Erythroblast (primary cell): ENCODE data around the gene GPHN.
A peak's percentile ranks its signal among the peaks of the same experiment; 100 is the strongest.
"Not testable (repeated sequence)": the region's sequence is repeated elsewhere in the genome, so short reads cannot be mapped to it uniquely, and the experiment has no call there.

ENCODE experiments used
- DNase-seq, 2 experiments: peaks; one replicate each; lab custom pipeline; 2025; lab: John Stamatoyannopoulos, UW
- GATA1 ChIP-seq: IDR thresholded peaks from 2 replicates; pipeline ENCODE4 v1.6.1; 2011; ENCODE audit warnings: low read depth, mild to moderate bottlenecking, control low read depth, low read length, moderate library complexity
- POLR2A ChIP-seq: IDR thresholded peaks from 2 replicates; pipeline ENCODE4 v1.6.1; 2011; ENCODE audit warnings: mild to moderate bottlenecking, low read length

Gene GPHN

DNA sequence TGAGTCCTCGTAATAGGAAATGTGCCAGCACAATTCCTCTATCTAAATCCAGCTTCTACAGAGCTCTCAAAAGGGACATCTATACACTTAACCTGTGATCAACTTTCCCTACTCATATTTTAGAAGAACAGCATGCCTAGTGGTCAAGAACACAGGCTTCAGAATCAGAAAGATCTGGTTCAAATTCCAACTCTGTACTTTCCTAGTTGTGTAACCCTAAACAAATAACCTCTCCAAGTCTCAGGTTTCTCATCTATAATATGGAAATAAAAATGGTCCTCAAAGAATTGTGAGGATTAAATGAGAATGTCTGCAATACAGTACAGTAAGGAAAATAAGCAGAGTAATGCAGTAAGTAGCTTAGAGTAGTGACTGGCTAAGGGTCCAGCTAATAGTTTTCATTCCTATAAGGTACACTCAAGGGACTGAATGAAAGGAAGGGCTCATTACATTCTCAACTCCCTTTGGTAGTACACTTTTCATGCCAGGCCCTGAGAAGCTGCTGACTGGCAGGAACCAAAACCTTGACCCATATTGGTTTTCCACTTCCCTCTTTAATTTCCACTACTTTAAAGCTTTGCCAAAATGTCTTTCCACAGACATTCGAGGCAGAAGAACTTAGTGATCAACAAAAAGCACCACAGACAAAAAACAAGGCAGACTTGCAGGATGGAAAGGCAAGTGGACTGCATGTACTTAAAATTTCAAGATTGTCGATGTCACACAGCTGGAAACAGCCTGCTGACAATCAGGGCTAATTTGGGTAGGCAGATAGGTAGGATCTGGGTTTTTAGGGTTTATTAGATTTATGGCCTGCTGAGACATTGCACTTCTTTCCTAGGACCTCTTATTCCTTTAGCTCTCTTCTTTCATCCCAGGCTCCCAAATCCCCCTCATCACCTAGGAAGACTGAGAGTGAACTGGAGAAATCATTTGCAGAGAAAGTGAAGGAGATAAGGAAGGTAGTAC lies 17.5 kb upstream of the GPHN start:
- DNase-seq = no peak
- no peak for TF ChIP-seq GATA1
- TF ChIP-seq POLR2A = no peak

GRCh38 chr14:66493750-66494149 lies 14.2 kb upstream of the GPHN start:
- TF ChIP-seq POLR2A = no peak
- TF ChIP-seq GATA1 = no peak
- no peak for DNase-seq

DNA sequence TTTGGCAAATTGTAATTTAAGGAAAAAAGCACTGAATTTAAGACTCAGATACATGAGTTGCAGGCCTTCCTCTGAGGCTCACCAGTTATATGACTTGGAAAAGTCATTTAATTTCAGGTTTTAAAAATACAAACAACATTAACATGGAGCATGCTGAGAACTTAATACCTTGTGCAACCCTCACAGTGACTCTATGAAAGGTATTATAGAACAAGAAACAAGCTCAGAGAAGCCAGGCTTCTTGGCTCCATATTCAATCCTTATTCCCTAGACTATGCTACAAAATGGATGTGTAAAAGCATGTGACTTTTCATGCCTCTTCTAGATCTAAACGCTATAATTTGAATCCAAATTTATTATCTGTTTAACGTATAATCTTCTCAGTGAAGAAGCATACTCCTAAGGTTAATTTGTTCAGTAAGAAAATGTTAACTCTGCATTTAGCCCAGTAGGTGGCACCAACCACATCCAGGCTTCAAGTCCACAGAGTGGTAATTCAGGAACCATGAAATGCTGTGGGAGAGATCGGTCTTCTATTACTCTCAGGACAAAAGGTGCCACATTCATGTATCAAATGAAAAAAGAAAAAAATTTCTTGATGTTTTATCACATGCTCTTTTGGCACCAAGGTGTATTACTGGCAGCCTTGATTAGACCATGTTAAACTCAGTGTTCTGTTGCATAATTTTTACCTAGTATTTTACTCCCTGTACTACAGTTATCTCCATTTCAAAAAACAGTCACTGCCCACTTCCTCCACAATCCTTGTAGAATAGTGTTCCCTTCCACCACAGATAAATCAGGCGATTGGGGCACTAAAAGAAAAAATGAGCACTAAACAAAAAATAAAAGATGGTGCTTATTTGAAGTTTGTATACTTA lies 12.5 kb upstream of the GPHN start:
- peak; percentile 68 to 78 for DNase-seq

DNA sequence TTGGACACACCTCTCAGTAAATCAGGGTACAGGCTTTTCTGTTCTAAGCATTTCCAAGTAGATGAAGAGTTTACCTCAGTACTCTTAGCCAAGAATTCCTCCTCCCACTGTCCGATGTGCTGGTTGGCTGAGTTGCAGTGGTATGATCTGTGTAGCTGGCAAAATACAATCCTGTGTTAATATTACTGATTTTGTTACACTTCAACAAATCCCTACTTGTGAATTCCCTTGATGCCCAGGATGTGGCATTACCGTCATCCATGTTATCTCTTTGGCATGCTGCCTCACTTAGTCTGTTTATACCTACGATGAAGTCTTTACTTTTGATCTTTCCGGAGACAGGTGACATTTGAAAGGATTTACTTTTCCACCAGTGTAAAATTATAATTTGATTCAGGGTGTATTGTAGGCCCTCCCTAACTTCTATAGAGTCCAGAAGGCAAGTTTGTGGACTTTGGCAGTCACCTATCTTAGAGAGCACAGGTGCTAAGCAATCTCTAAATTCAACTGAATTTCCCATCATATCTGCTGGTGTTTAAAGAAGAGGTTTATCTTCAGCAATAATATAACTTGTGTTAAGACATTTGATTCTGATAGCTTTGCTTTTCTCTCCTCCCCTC lies 11.6 kb upstream of the GPHN start:
- no peak for DNase-seq

More for the DNA sequence above, 12.5 kb upstream of the GPHN start:
- TF ChIP-seq POLR2A (no peak), GATA1 (no peak)

GRCh38 chr14:66496911-66497310 lies 11.0 kb upstream of the GPHN start:
- DNase-seq = no peak
- no peak for TF ChIP-seq GATA1
- TF ChIP-seq POLR2A = no peak

More for the DNA sequence above, 11.6 kb upstream of the GPHN start:
- TF ChIP-seq POLR2A = no peak
- TF ChIP-seq GATA1 = no peak

DNA sequence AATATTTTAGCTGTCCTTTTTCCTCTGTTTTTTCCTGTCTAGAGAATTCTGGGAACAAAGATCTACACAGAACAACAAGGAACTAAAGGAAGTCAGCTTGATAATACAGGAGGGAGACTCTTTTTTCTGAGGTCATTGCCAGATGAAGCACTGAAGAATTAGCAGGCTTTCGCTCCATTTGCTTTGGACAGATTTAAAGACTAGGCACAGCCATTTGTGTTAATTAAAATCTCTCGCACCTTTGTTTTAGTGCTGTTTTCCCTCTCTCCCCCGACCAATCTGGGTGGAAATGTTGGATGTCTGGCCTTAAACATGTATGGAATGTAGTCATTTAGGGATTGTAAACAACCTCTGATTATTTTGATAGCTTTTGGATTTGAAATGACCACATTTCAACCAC lies 9.6 kb upstream of the GPHN start:
- no peak for DNase-seq
- no peak for TF ChIP-seq GATA1
- TF ChIP-seq POLR2A = no peak

DNA sequence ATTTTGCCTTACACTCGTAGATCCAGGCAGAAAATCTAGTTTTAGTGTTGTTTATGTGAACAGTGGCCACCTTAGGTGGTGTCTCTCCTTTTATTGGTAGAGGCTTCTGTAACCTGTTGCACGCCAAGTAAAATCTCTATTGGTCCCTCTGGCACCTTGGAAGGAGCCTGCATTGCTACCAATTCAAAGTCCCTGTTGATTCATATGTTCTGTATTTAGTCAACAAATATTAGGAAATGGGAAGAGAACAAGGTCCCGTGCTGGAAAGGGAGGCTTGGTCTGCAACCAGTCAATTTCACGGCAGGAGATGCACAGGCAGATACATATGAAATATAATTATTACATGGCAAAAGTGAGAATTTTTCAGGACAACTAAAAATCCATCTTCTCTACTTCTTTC lies 6.4 kb upstream of the GPHN start:
- DNase-seq = no peak
- no peak for TF ChIP-seq POLR2A
- no peak for TF ChIP-seq GATA1

- not testable (repeated sequence) for DNase-seq
Observed at GRCh38 chr14:66502836-66503235, 5.1 kb upstream of the GPHN start.

DNA sequence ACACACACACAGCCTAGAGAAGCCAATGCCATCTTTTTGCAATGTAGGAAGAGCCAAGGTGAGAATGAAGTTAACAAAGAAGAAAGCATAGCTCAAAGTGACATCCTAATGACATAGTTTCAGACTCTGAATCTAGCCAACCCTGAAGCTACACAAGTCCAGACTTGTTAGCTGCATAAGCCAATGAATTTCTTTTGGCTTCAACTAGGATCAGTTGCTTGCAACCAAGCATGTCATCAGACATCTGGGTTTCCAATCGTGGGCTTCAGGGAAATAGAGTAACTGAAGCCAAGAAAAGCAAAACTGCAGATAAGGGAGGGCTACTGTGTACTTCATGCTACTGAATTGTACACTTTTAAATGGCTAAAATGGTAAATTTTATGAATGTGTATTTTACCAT lies 4.4 kb upstream of the GPHN start:
- no peak for DNase-seq
- TF ChIP-seq POLR2A = no peak
- no peak for TF ChIP-seq GATA1

DNA sequence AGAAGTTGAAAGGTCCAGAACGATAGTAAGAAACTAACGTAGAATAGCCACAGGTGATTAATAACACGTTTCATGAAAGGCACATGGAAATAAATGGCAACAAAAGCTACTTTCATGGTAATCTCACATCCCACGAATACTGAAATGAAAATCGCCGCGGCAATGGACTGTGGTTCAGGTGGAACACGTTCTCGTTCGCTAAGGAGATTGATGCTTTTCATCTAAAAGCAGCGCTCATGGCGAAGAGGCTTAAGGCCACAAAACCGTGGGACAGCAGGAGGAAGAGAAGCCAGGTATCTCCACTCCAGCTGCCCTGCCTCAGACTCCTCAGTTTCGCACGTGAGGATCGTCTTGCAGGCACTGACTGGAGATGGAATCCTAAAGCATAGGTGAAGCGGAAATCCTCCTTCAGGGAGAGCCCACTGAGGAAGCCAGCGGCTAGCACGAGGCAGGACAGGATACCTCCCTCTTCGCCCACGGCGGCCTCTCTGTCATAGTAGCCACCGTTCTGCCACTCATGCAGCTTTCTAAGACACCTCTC lies 696 bp upstream of the GPHN start:
- TF ChIP-seq GATA1 (no peak), POLR2A (no peak)
- no peak for DNase-seq

DNA sequence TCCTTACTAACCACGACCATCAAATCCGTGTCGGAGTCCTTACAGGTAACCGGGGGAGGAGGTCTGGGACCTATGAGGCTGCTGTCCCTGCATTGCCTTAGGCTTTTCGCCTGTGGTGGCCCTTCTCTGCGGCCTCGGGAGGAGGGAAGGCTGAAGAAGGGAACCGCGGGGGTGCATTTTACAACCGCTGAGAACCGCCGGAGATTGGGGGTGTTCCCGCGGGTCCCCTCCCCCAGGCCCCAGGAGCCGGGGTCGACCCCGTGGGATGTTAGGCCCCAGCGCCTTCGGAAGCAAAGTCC lies 549 bp downstream of the GPHN start:
- no peak for DNase-seq
- TF ChIP-seq GATA1 = no peak
- no peak for TF ChIP-seq POLR2A

DNA sequence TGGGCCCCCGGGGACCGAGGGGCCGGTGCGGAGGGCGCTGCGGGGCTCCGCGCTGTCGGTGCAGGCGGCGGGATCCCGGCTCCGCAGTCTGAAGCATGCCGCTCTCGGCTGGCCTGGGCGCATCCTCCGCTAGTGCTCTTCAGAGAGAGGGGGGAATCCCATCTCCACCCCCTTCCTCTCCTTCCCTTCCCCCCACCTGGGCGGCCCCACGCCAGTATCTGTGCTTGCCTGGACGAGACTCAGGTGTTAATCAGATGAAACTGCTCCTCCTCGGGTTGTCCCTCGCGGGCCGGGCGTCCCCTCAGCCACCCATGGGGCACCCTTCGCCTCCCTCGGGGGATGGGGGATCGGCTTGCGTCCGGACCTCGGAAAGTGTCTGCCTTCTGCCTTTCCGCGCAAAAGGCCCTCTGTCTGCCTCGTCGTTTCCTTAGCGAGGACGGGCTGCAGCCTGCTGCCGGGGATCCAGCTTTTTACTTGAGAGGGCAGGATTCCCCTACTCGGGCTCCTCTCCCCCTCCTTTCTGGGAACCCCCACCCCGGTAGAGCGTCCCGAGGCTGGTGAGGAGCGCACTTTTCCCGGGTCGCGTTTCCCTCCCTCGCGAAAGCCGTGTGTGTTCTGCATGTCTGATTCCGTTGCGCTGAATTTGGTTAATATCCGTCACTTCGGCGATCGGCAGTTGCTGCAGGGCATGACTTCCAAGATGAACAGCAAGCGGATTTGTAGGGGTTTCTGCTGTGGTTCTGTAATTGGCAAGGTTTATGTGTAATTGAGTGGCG lies 1.1 kb downstream of the GPHN start:
- peak; percentile 49 to 62 for DNase-seq
- TF ChIP-seq POLR2A (no peak), GATA1 (no peak)

DNA sequence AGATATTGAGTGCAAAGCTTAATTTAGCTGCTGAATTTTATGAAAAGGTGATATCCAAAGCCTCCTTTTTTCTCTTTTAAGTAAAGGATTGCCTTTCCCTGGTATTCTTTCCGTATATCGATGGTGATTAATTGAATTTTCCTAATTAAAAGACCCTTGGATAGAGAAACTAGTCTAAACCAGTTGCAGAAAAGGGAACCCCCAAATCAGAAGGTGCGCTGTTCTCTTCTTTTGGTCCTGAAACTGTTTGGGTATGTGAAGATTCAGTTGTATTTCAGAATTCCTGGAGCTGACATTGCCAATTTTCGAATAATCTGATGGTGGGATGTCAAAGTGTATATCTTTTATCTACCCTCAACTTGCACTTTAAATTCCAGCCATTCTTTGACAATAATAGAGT lies 1.9 kb downstream of the GPHN start:
- TF ChIP-seq POLR2A = no peak
- TF ChIP-seq GATA1 = no peak
- DNase-seq = peak in 1 of 2 experiments; percentile 16
